ENCODE data around the gene BANP. TPM values are rescaled to one million over a fixed set of nuclear protein-coding genes. Genes with fewer than 3 reads are reported as not detected.

BANP gene
- total and polyA plus RNA-seq, 2 donors (not counting 1 experiment from before 2014, with no cell fraction given) = 9.3 to 31.0 TPM

GRCh38 chr16:87938412-87938949 lies 12.8 kb upstream of the BANP start:
- H3K4me1 ChIP-seq (ENCODE audit: control insufficient read depth, extremely low read depth, insufficient read depth, low read length) = no peaks in the 10 kb centered on the region
- H3K9ac ChIP-seq (ENCODE audit: insufficient read depth, low read length) = no peak overlapping the region
- no peak for DNase-seq (ENCODE audit: low read depth in 2 of 2)
- H2AFZ ChIP-seq (ENCODE audit: low read length) = no peak overlapping the region
- no peaks in the 10 kb centered on the region for H3K27me3 ChIP-seq (ENCODE audit: control insufficient read depth, insufficient read depth, low read length)
- no peaks in the 10 kb centered on the region for H4K20me1 ChIP-seq (ENCODE audit: control insufficient read depth, extremely low read depth, insufficient read depth, low read length)
- H3K9me3 ChIP-seq (ENCODE audit: control insufficient read depth, insufficient read depth, low read depth, low read length) = no peaks in the 10 kb centered on the region
- no peak overlapping the region for H3K4me3 ChIP-seq (replicated peaks in 1 of 4; ENCODE audit: control extremely low read depth in 1 of 4, insufficient read depth in 1 of 4, low read depth in 3 of 4, low read length in 4 of 4)
- no peaks in the 10 kb centered on the region for H3K36me3 ChIP-seq (ENCODE audit: control insufficient read depth, insufficient read depth, low read length)
- no peaks in the 10 kb centered on the region for H3K79me2 ChIP-seq (ENCODE audit: control insufficient read depth, insufficient read depth, low read length)
- TF ChIP-seq, protein P1, sequence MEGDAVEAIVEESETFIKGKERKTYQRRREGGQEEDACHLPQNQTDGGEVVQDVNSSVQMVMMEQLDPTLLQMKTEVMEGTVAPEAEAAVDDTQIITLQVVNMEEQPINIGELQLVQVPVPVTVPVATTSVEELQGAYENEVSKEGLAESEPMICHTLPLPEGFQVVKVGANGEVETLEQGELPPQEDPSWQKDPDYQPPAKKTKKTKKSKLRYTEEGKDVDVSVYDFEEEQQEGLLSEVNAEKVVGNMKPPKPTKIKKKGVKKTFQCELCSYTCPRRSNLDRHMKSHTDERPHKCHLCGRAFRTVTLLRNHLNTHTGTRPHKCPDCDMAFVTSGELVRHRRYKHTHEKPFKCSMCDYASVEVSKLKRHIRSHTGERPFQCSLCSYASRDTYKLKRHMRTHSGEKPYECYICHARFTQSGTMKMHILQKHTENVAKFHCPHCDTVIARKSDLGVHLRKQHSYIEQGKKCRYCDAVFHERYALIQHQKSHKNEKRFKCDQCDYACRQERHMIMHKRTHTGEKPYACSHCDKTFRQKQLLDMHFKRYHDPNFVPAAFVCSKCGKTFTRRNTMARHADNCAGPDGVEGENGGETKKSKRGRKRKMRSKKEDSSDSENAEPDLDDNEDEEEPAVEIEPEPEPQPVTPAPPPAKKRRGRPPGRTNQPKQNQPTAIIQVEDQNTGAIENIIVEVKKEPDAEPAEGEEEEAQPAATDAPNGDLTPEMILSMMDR (conservative IDR thresholded peaks at IDR 0.05 in 1 of 2, IDR thresholded peaks at IDR 0.05 in 1 of 2; ENCODE audit: low read depth in 1 of 2, low read length in 2 of 2) = no peak
- no peak for TF ChIP-seq EZH2 (IDR thresholded peaks at IDR 0.05; ENCODE audit: low read length, missing control alignments)
- no peak overlapping the region for H3K4me2 ChIP-seq (ENCODE audit: extremely low read depth, insufficient read depth, low read length)
- no peak overlapping the region for H3K27ac ChIP-seq (ENCODE audit: insufficient read depth, low read length)

GRCh38 chr16:87939562-87940423 lies 11.4 kb upstream of the BANP start:
- H3K27ac ChIP-seq (ENCODE audit: insufficient read depth, low read length) = no peak overlapping the region
- H3K4me3 ChIP-seq (replicated peaks in 1 of 4; ENCODE audit: control extremely low read depth in 1 of 4, insufficient read depth in 1 of 4, low read depth in 3 of 4, low read length in 4 of 4) = no peak overlapping the region
- H3K9ac ChIP-seq (ENCODE audit: insufficient read depth, low read length) = no peak overlapping the region
- no peaks in the 10 kb centered on the region for H4K20me1 ChIP-seq (ENCODE audit: control insufficient read depth, extremely low read depth, insufficient read depth, low read length)
- no peak for TF ChIP-seq EZH2 (IDR thresholded peaks at IDR 0.05; ENCODE audit: low read length, missing control alignments)
- TF ChIP-seq, protein P1 (conservative IDR thresholded peaks at IDR 0.05 in 1 of 2, IDR thresholded peaks at IDR 0.05 in 1 of 2; ENCODE audit: low read depth in 1 of 2, low read length in 2 of 2) = no peak
- no peaks in the 10 kb centered on the region for H3K9me3 ChIP-seq (ENCODE audit: control insufficient read depth, insufficient read depth, low read depth, low read length)
- H2AFZ ChIP-seq (ENCODE audit: low read length) = no peak overlapping the region
- no peak for DNase-seq (ENCODE audit: low read depth in 2 of 2)
- H3K79me2 ChIP-seq (ENCODE audit: control insufficient read depth, insufficient read depth, low read length) = no peaks in the 10 kb centered on the region
- H3K4me1 ChIP-seq (ENCODE audit: control insufficient read depth, extremely low read depth, insufficient read depth, low read length) = no peaks in the 10 kb centered on the region
- H3K4me2 ChIP-seq (ENCODE audit: extremely low read depth, insufficient read depth, low read length) = no peak overlapping the region
- H3K36me3 ChIP-seq (ENCODE audit: control insufficient read depth, insufficient read depth, low read length) = no peaks in the 10 kb centered on the region
- no peaks in the 10 kb centered on the region for H3K27me3 ChIP-seq (ENCODE audit: control insufficient read depth, insufficient read depth, low read length)

GRCh38 chr16:87942680-87943079 lies 8.6 kb upstream of the BANP start:
- Histone ChIP-seq H3K27me3 (ENCODE audit: control insufficient read depth, insufficient read depth, low read length) (no peaks in the 10 kb centered on the region), H3K4me1 (ENCODE audit: control insufficient read depth, extremely low read depth, insufficient read depth, low read length) (no peaks in the 10 kb centered on the region), H3K9me3 (ENCODE audit: control insufficient read depth, insufficient read depth, low read depth, low read length) (no peaks in the 10 kb centered on the region), H4K20me1 (ENCODE audit: control insufficient read depth, extremely low read depth, insufficient read depth, low read length) (no peaks in the 10 kb centered on the region), H3K36me3 (ENCODE audit: control insufficient read depth, insufficient read depth, low read length) (no peaks in the 10 kb centered on the region), H3K4me3 (replicated peaks in 1 of 4; ENCODE audit: control extremely low read depth in 1 of 4, insufficient read depth in 1 of 4, low read depth in 3 of 4, low read length in 4 of 4) (no peak overlapping the region), H3K4me2 (ENCODE audit: extremely low read depth, insufficient read depth, low read length) (no peak overlapping the region), H3K27ac (ENCODE audit: insufficient read depth, low read length) (no peak overlapping the region), H2AFZ (ENCODE audit: low read length) (no peak overlapping the region), H3K79me2 (ENCODE audit: control insufficient read depth, insufficient read depth, low read length) (no peaks in the 10 kb centered on the region), H3K9ac (ENCODE audit: insufficient read depth, low read length) (no peak overlapping the region)
- no peak for TF ChIP-seq EZH2 (IDR thresholded peaks at IDR 0.05; ENCODE audit: low read length, missing control alignments)
- TF ChIP-seq, protein P1 (conservative IDR thresholded peaks at IDR 0.05 in 1 of 2, IDR thresholded peaks at IDR 0.05 in 1 of 2; ENCODE audit: low read depth in 1 of 2, low read length in 2 of 2) = no peak
- no peak for DNase-seq (ENCODE audit: low read depth in 2 of 2)

All from fibroblast of lung (primary cell).